Measurements from ENCODE around the gene IMMP2L. TPM values are rescaled to one million over a fixed set of nuclear protein-coding genes. Genes with fewer than 3 reads are reported as not detected.

IMMP2L gene
- total RNA-seq, 1 experiment from 2014 or later, result 17.2 TPM

GRCh38 chr7:111527545-111527944 is 34.7 kb downstream of the IMMP2L start:
- peak overlapping the region; percentile 75 for H3K27ac ChIP-seq (ENCODE audit: low read length)

GRCh38 chr7:111525100-111525499 is 37.2 kb downstream of the IMMP2L start:
- no peaks in the 10 kb centered on the region for H3K9me2 ChIP-seq (replicated peaks; ENCODE audit: insufficient read depth, low read length)
- H3K27ac ChIP-seq (ENCODE audit: low read length), result no peak overlapping the region
- H2AFZ ChIP-seq (ENCODE audit: low read length), result no peak overlapping the region
- H3K79me2 ChIP-seq (ENCODE audit: low read length), result no peaks in the 10 kb centered on the region
- peaks cover 26% of the 10 kb centered on the region for H3K4me1 ChIP-seq (ENCODE audit: low read length)
- no peak for DNase-seq
- no peaks in the 10 kb centered on the region for H4K20me1 ChIP-seq (ENCODE audit: insufficient read depth, low read depth, low read length)
- no peak overlapping the region for H3K9ac ChIP-seq (ENCODE audit: low read length)
- H3K9me3 ChIP-seq (ENCODE audit: low read length), result peaks cover 8% of the 10 kb centered on the region; the same call in 1 of the 2 replicates
- no peak overlapping the region for H3K4me3 ChIP-seq (ENCODE audit: low read length)
- H3K36me3 ChIP-seq (ENCODE audit: insufficient read depth, low read length), result no peaks in the 10 kb centered on the region
- H3K4me2 ChIP-seq (ENCODE audit: low read depth, low read length, poor library complexity, severe bottlenecking), result no peak overlapping the region
- H3K27me3 ChIP-seq (ENCODE audit: low read length), result no peaks in the 10 kb centered on the region

More at GRCh38 chr7:111527545-111527944, 34.7 kb downstream of the IMMP2L start:
- H3K79me2 ChIP-seq (ENCODE audit: low read length), result no peaks in the 10 kb centered on the region
- H3K9me2 ChIP-seq (replicated peaks; ENCODE audit: insufficient read depth, low read length), result no peaks in the 10 kb centered on the region
- peak overlapping the region; percentile 48 for H3K4me3 ChIP-seq (ENCODE audit: low read length)
- peak overlapping the region; percentile 70 for H3K4me2 ChIP-seq (ENCODE audit: low read depth, low read length, poor library complexity, severe bottlenecking)
- peak overlapping the region; percentile 53 for H3K9ac ChIP-seq (ENCODE audit: low read length)
- H2AFZ ChIP-seq (ENCODE audit: low read length), result peak overlapping the region; percentile 89
- peak; percentile 68 for DNase-seq
- H4K20me1 ChIP-seq (ENCODE audit: insufficient read depth, low read depth, low read length), result no peaks in the 10 kb centered on the region
- H3K4me1 ChIP-seq (ENCODE audit: low read length), result peaks cover 29% of the 10 kb centered on the region
- no peaks in the 10 kb centered on the region for H3K9me3 ChIP-seq (ENCODE audit: low read length)
- H3K27me3 ChIP-seq (ENCODE audit: low read length), result no peaks in the 10 kb centered on the region
- H3K36me3 ChIP-seq (ENCODE audit: insufficient read depth, low read length), result no peaks in the 10 kb centered on the region

- DNase-seq, result no peak
- H3K4me1 ChIP-seq (ENCODE audit: low read length), result no peaks in the 10 kb centered on the region
- no peaks in the 10 kb centered on the region for H4K20me1 ChIP-seq (ENCODE audit: insufficient read depth, low read depth, low read length)
- H2AFZ ChIP-seq (ENCODE audit: low read length), result no peak overlapping the region
- no peak overlapping the region for H3K27ac ChIP-seq (ENCODE audit: low read length)
- peaks cover 8% of the 10 kb centered on the region; the same call in 1 of the 2 replicates for H3K9me3 ChIP-seq (ENCODE audit: low read length)
- no peaks in the 10 kb centered on the region for H3K79me2 ChIP-seq (ENCODE audit: low read length)
- H3K4me3 ChIP-seq (ENCODE audit: low read length), result no peak overlapping the region
- H3K9ac ChIP-seq (ENCODE audit: low read length), result no peak overlapping the region
- 0 out of 2 replicates have a peak, but pooled peaks cover 3% of the 10 kb centered on the region for H3K36me3 ChIP-seq (ENCODE audit: insufficient read depth, low read length)
- H3K27me3 ChIP-seq (ENCODE audit: low read length), result no peaks in the 10 kb centered on the region
- H3K4me2 ChIP-seq (ENCODE audit: low read depth, low read length, poor library complexity, severe bottlenecking), result no peak overlapping the region
- H3K9me2 ChIP-seq (replicated peaks; ENCODE audit: insufficient read depth, low read length), result no peaks in the 10 kb centered on the region
These were observed 40.6 kb downstream of the IMMP2L start for GRCh38 chr7:111521660-111522059.

- Histone ChIP-seq H3K4me3 (ENCODE audit: low read length) (no peak overlapping the region), H3K36me3 (ENCODE audit: insufficient read depth, low read length) (0 out of 2 replicates have a peak, but pooled peaks cover 3% of the 10 kb centered on the region), H3K9ac (ENCODE audit: low read length) (no peak overlapping the region), H3K79me2 (ENCODE audit: low read length) (no peaks in the 10 kb centered on the region), H3K4me2 (ENCODE audit: low read depth, low read length, poor library complexity, severe bottlenecking) (no peak overlapping the region), H3K9me3 (ENCODE audit: low read length) (peaks cover 8% of the 10 kb centered on the region; the same call in 1 of the 2 replicates), H3K9me2 (replicated peaks; ENCODE audit: insufficient read depth, low read length) (no peaks in the 10 kb centered on the region), H4K20me1 (ENCODE audit: insufficient read depth, low read depth, low read length) (no peaks in the 10 kb centered on the region), H3K27ac (ENCODE audit: low read length) (no peak overlapping the region), H2AFZ (ENCODE audit: low read length) (no peak overlapping the region), H3K4me1 (ENCODE audit: low read length) (peaks cover 3% of the 10 kb centered on the region; the same call in 1 of the 2 replicates), H3K27me3 (ENCODE audit: low read length) (no peaks in the 10 kb centered on the region)
- DNase-seq, result no peak
These were observed 44.0 kb downstream of the IMMP2L start for GRCh38 chr7:111518264-111518663.

- Histone ChIP-seq H3K4me1 (ENCODE audit: low read length) (peaks cover 3% of the 10 kb centered on the region; the same call in 1 of the 2 replicates), H3K36me3 (ENCODE audit: insufficient read depth, low read length) (0 out of 2 replicates have a peak, but pooled peaks cover 3% of the 10 kb centered on the region), H3K9ac (ENCODE audit: low read length) (no peak overlapping the region), H3K27me3 (ENCODE audit: low read length) (no peaks in the 10 kb centered on the region), H3K27ac (ENCODE audit: low read length) (no peak overlapping the region), H3K4me2 (ENCODE audit: low read depth, low read length, poor library complexity, severe bottlenecking) (no peak overlapping the region), H3K9me2 (replicated peaks; ENCODE audit: insufficient read depth, low read length) (no peaks in the 10 kb centered on the region), H2AFZ (ENCODE audit: low read length) (no peak overlapping the region), H4K20me1 (ENCODE audit: insufficient read depth, low read depth, low read length) (no peaks in the 10 kb centered on the region), H3K9me3 (ENCODE audit: low read length) (peaks cover 8% of the 10 kb centered on the region; the same call in 1 of the 2 replicates), H3K79me2 (ENCODE audit: low read length) (peaks cover 4% of the 10 kb centered on the region; the same call in 1 of the 2 replicates), H3K4me3 (ENCODE audit: low read length) (no peak overlapping the region)
- no peak for DNase-seq
These were observed 44.7 kb downstream of the IMMP2L start for GRCh38 chr7:111517549-111517951.

GRCh38 chr7:111516612-111517011 is 45.7 kb downstream of the IMMP2L start:
- no peak overlapping the region for H3K4me3 ChIP-seq (ENCODE audit: low read length)
- H3K79me2 ChIP-seq (ENCODE audit: low read length), result peaks cover 11% of the 10 kb centered on the region
- no peak overlapping the region for H3K27ac ChIP-seq (ENCODE audit: low read length)
- H3K27me3 ChIP-seq (ENCODE audit: low read length), result no peaks in the 10 kb centered on the region
- no peak overlapping the region for H3K4me2 ChIP-seq (ENCODE audit: low read depth, low read length, poor library complexity, severe bottlenecking)
- H3K4me1 ChIP-seq (ENCODE audit: low read length), result peaks cover 3% of the 10 kb centered on the region; the same call in 1 of the 2 replicates
- H3K9me2 ChIP-seq (replicated peaks; ENCODE audit: insufficient read depth, low read length), result no peaks in the 10 kb centered on the region
- 0 out of 2 replicates have a peak, but pooled peaks cover 3% of the 10 kb centered on the region for H3K36me3 ChIP-seq (ENCODE audit: insufficient read depth, low read length)
- no peak for DNase-seq
- H3K9me3 ChIP-seq (ENCODE audit: low read length), result 0 out of 2 replicates have a peak, but pooled peaks cover under 1% of the 10 kb centered on the region
- H4K20me1 ChIP-seq (ENCODE audit: insufficient read depth, low read depth, low read length), result no peaks in the 10 kb centered on the region
- H2AFZ ChIP-seq (ENCODE audit: low read length), result no peak overlapping the region
- H3K9ac ChIP-seq (ENCODE audit: low read length), result no peak overlapping the region

GRCh38 chr7:111513566-111513965 is 48.7 kb downstream of the IMMP2L start:
- no peak overlapping the region for H2AFZ ChIP-seq (ENCODE audit: low read length)
- H3K4me2 ChIP-seq (ENCODE audit: low read depth, low read length, poor library complexity, severe bottlenecking), result no peak overlapping the region
- H3K4me3 ChIP-seq (ENCODE audit: low read length), result no peak overlapping the region
- peaks cover 14% of the 10 kb centered on the region for H3K79me2 ChIP-seq (ENCODE audit: low read length)
- H3K9me2 ChIP-seq (replicated peaks; ENCODE audit: insufficient read depth, low read length), result no peaks in the 10 kb centered on the region
- no peaks in the 10 kb centered on the region for H4K20me1 ChIP-seq (ENCODE audit: insufficient read depth, low read depth, low read length)
- H3K27ac ChIP-seq (ENCODE audit: low read length), result no peak overlapping the region
- no peak for DNase-seq
- no peaks in the 10 kb centered on the region for H3K27me3 ChIP-seq (ENCODE audit: low read length)
- H3K9me3 ChIP-seq (ENCODE audit: low read length), result no peaks in the 10 kb centered on the region
- peaks cover 3% of the 10 kb centered on the region; the same call in 1 of the 2 replicates for H3K4me1 ChIP-seq (ENCODE audit: low read length)
- no peak overlapping the region for H3K9ac ChIP-seq (ENCODE audit: low read length)
- no peaks in the 10 kb centered on the region for H3K36me3 ChIP-seq (ENCODE audit: insufficient read depth, low read length)

- Histone ChIP-seq H3K9me3 (ENCODE audit: low read length) (no peaks in the 10 kb centered on the region; the same call in 1 of the 2 replicates), H3K4me1 (ENCODE audit: low read length) (peaks cover 3% of the 10 kb centered on the region; the same call in 1 of the 2 replicates), H3K27ac (ENCODE audit: low read length) (no peak overlapping the region), H3K9ac (ENCODE audit: low read length) (no peak overlapping the region), H3K4me3 (ENCODE audit: low read length) (no peak overlapping the region), H3K79me2 (ENCODE audit: low read length) (peaks cover 21% of the 10 kb centered on the region), H2AFZ (ENCODE audit: low read length) (no peak overlapping the region), H3K4me2 (ENCODE audit: low read depth, low read length, poor library complexity, severe bottlenecking) (no peak overlapping the region), H3K27me3 (ENCODE audit: low read length) (no peaks in the 10 kb centered on the region), H3K36me3 (ENCODE audit: insufficient read depth, low read length) (no peaks in the 10 kb centered on the region), H3K9me2 (replicated peaks; ENCODE audit: insufficient read depth, low read length) (no peaks in the 10 kb centered on the region), H4K20me1 (ENCODE audit: insufficient read depth, low read depth, low read length) (no peaks in the 10 kb centered on the region)
- DNase-seq, result no peak
These were observed 50.4 kb downstream of the IMMP2L start for GRCh38 chr7:111511845-111512244.

All from Karpas-422 (cell line).